ENCODE results near the gene RNF39. TPM values are rescaled to one million over a fixed set of nuclear protein-coding genes. Genes with fewer than 3 reads are reported as not detected.

The RNF39 gene
- total and polyA plus RNA-seq, 2 of the 13 experiments (the other 11 are each of a cell fraction or from before 2014, with no cell fraction given): 0.13 to 1.8 TPM

GRCh38 chr6:30102970-30103871 is 27.7 kb upstream of the RNF39 start (continued):
- peak; percentile 78 for TF ChIP-seq ZGPAT (CRISPR knock-in tag; IDR thresholded peaks at IDR 0.05)
- no peak for TF ChIP-seq ZNF414 (CRISPR knock-in tag; IDR thresholded peaks at IDR 0.05)
- TF ChIP-seq SP2 (CRISPR knock-in tag; IDR thresholded peaks at IDR 0.05): no peak
- TF ChIP-seq ZBTB3 (CRISPR knock-in tag; IDR thresholded peaks at IDR 0.05; ENCODE audit: borderline replicate concordance, low read depth): no peak
- no peak for TF ChIP-seq TBP (CRISPR knock-in tag; IDR thresholded peaks at IDR 0.05)
- no peak for TF ChIP-seq ADNP (CRISPR knock-in tag; IDR thresholded peaks at IDR 0.05)
- no peak; the same call in 1 of the 2 replicates for TF ChIP-seq ZNF225 (CRISPR knock-in tag; IDR thresholded peaks at IDR 0.05)
- peak; percentile 72; the same call in 1 of the 2 replicates for TF ChIP-seq SALL1 (CRISPR knock-in tag; IDR thresholded peaks at IDR 0.05)
- peak; percentile 70; the same call in 1 of the 2 replicates for TF ChIP-seq ETV5 (CRISPR knock-in tag; IDR thresholded peaks at IDR 0.05; ENCODE audit: borderline replicate concordance)
- no peak for TF ChIP-seq IRF9 (CRISPR knock-in tag; IDR thresholded peaks at IDR 0.05; ENCODE audit: borderline replicate concordance)
- no peak for TF ChIP-seq WIZ (CRISPR knock-in tag; IDR thresholded peaks at IDR 0.05)
- no peak for TF ChIP-seq MTF2 (CRISPR knock-in tag; IDR thresholded peaks at IDR 0.05; ENCODE audit: borderline replicate concordance)
- no peak for TF ChIP-seq ZNF737 (CRISPR knock-in tag; IDR thresholded peaks at IDR 0.05; ENCODE audit: borderline replicate concordance)
- TF ChIP-seq SMAD3 (CRISPR knock-in tag; IDR thresholded peaks at IDR 0.05): peak; percentile 66; the same call in 1 of the 2 replicates
- TF ChIP-seq SOX5 (CRISPR knock-in tag; IDR thresholded peaks at IDR 0.05; ENCODE audit: borderline replicate concordance): no peak; the same call in 1 of the 2 replicates
- 0 out of 2 replicates have a peak, but pooled peaks have one; percentile 48 for TF ChIP-seq CC2D1A (CRISPR knock-in tag; IDR thresholded peaks at IDR 0.05)
- no peak for TF ChIP-seq ZNF101 (CRISPR knock-in tag; IDR thresholded peaks at IDR 0.05; ENCODE audit: borderline replicate concordance, low read depth)
- no peak for TF ChIP-seq CENPT (CRISPR knock-in tag; IDR thresholded peaks at IDR 0.05; ENCODE audit: low read depth)
- TF ChIP-seq ZNF446 (CRISPR knock-in tag; IDR thresholded peaks at IDR 0.05): peak; percentile 67; the same call in 1 of the 2 replicates
- peak; percentile 76 for TF ChIP-seq ZNF331 (CRISPR knock-in tag; IDR thresholded peaks at IDR 0.05)
- peak; percentile 75; the same call in 1 of the 2 replicates for TF ChIP-seq KLF11 (CRISPR knock-in tag; IDR thresholded peaks at IDR 0.05)
- TF ChIP-seq MEIS1 (CRISPR knock-in tag; IDR thresholded peaks at IDR 0.05; ENCODE audit: borderline replicate concordance): peak; percentile 40; the same call in 1 of the 2 replicates
- no peak for TF ChIP-seq PRPF4 (IDR thresholded peaks at IDR 0.05; ENCODE audit: low read depth, low read length, poor library complexity, severe bottlenecking)

Data from HepG2 (cell line).